ENCODE data around the gene POLD4. TPM values are rescaled to one million over a fixed set of nuclear protein-coding genes. Genes with fewer than 3 reads are reported as not detected.

Gene POLD4
- total RNA-seq, 1 experiment from 2014 or later, result 19.5 TPM

- Mint-ChIP-seq H3K4me3 (peak overlapping the region; percentile 65 to 79), H3K27me3 (ENCODE audit: low read depth) (peaks cover 6% of the 10 kb centered on the region), H3K9me3 (no peaks in the 10 kb centered on the region; a peak in 1 of 5 replicates), H3K27ac (peak overlapping the region in 2 of 3 experiments; percentile 24 to 90; a peak in 2 of 7 replicates), H3K4me1 (peaks cover 11 to 16% of the 10 kb centered on the region in 2 experiments), H3K36me3 (ENCODE audit: insufficient read depth in 1 of 3, low read depth in 3 of 3) (peaks cover 2 to 32% (median 15%) of the 10 kb centered on the region in 3 experiments; a peak in 5 of 7 replicates)
- H4K8ac ChIP-seq (replicated peaks; ENCODE audit: insufficient read length, low read depth, low read length), result no peak overlapping the region
- no peak overlapping the region for H2AFZ ChIP-seq (ENCODE audit: low read length)
- H3K23me2 ChIP-seq (ENCODE audit: insufficient read length, low read depth, low read length, poor library complexity, severe bottlenecking), result peaks cover 16% of the 10 kb centered on the region
- no peaks in the 10 kb centered on the region for H4K20me1 ChIP-seq (ENCODE audit: control insufficient read depth, insufficient read depth, insufficient read length)
- no peak overlapping the region for H3T11ph ChIP-seq (ENCODE audit: low read length)
- H3K9me3 ChIP-seq (ENCODE audit: control insufficient read depth, low read depth, low read length), result no peaks in the 10 kb centered on the region
- H3K9ac ChIP-seq (ENCODE audit: extremely low read depth, insufficient read length, low read length), result no peak overlapping the region
- no peaks in the 10 kb centered on the region for H3K79me1 ChIP-seq (ENCODE audit: insufficient read depth, low read depth, low read length, poor library complexity, severe bottlenecking)
- no peak overlapping the region for H2BK20ac ChIP-seq (ENCODE audit: low read depth, low read length, poor library complexity, severe bottlenecking)
- no peaks in the 10 kb centered on the region for H3K4me1 ChIP-seq (ENCODE audit: insufficient read depth, low read length)
- no peak overlapping the region for H3K27ac ChIP-seq (ENCODE audit: insufficient read length, low read depth, low read length)
- H2AK5ac ChIP-seq (ENCODE audit: insufficient read length, low read length), result no peak overlapping the region
- peak; percentile 80 for DNase-seq
- TF ChIP-seq CTCF (conservative IDR thresholded peaks at IDR 0.05), result no peak
- no peak overlapping the region for H4K5ac ChIP-seq (ENCODE audit: insufficient read length, low read depth, low read length)
- H3K23ac ChIP-seq (ENCODE audit: insufficient read length, low read depth, low read length), result no peak overlapping the region
- no peak overlapping the region for H2BK12ac ChIP-seq (ENCODE audit: insufficient read length, low read depth, low read length)
- peak overlapping the region; percentile 65 for H3K4me2 ChIP-seq (ENCODE audit: insufficient read depth, insufficient read length, low read length)
- no peak overlapping the region for H2BK15ac ChIP-seq (ENCODE audit: low read depth, low read length)
- no peak overlapping the region for H3K18ac ChIP-seq (ENCODE audit: insufficient read length, low read depth, low read length)
- H3K56ac ChIP-seq (ENCODE audit: insufficient read length, low read depth, low read length), result no peak overlapping the region
- H2BK5ac ChIP-seq (ENCODE audit: insufficient read length, low read length), result no peak overlapping the region
- WGBS (ENCODE audit: extremely low coverage, insufficient read length, low lambda C conversion rate), result no CpG with 5 or more reads among the region's 15 CpGs
- no peak overlapping the region for H4K91ac ChIP-seq (ENCODE audit: insufficient read length, low read depth, low read length)
- no peaks in the 10 kb centered on the region for H3K79me2 ChIP-seq (ENCODE audit: insufficient read depth, low read length)
- H2BK120ac ChIP-seq (ENCODE audit: low read depth, low read length, poor library complexity, severe bottlenecking), result no peak overlapping the region
- no peak overlapping the region for H3K4ac ChIP-seq (ENCODE audit: low read depth, low read length)
- H3K27me3 ChIP-seq (ENCODE audit: insufficient read depth, low read length), result no peaks in the 10 kb centered on the region
- no peak overlapping the region; the same call in 1 of the 2 replicates for H3K14ac ChIP-seq (ENCODE audit: insufficient read depth, low read length)
These were observed 51.3 kb downstream of the POLD4 start for GRCh38 chr11:67301951-67302516.

Data from H9 (cell line).